Epidermal melanocyte (primary cell): ENCODE measurements around the gene PROC.

ENCODE experiments used
- DNase-seq: peaks from one replicate; pipeline ENCODE4 v3.0.0; 2011; ENCODE audit warnings: low spot score; ENCODE audit not compliant: insufficient read length

Gene PROC

DNA sequence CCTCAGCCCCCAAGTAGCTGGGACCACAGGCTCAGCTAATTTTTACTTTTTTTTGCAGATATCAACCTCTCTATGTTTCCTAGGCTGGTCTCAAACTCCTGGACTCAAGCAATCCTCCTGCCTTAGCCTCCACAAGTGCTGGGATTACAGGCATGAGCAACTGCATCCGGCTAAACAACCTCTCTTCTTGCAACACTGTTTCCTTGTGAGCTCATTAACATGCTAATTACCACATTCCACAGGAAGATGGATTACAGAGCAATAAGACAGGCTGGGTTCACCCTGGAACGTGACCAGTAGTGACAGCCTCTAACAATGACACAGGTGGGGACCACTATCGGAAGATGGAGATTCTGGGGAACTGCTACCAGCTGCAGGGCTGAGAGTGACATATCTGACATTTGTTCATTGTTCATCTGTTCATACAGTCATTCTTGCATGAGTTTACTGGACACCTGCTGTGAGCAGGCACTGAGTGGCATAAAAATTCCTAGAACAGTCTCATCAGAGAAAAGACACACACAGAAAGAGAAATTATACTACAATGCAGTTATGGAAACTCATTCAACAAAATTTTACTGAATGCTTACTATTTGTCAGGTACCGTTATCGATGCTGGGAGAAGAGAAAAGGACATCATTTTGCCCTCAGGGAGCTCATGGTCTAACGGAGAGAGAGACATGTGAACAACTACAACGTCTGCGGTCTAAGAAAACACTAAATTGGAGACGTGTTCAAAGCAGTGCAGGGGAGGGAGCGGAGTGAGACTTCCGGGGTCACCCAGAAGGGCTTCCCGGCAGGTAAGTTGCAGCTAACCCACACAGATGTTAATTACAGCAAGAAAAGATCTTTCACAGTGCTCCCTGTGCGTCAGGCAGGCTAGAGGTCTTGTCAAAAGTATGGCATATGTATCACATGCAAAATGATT, 37.6 kb downstream of the PROC start:
- no peak for DNase-seq

DNA sequence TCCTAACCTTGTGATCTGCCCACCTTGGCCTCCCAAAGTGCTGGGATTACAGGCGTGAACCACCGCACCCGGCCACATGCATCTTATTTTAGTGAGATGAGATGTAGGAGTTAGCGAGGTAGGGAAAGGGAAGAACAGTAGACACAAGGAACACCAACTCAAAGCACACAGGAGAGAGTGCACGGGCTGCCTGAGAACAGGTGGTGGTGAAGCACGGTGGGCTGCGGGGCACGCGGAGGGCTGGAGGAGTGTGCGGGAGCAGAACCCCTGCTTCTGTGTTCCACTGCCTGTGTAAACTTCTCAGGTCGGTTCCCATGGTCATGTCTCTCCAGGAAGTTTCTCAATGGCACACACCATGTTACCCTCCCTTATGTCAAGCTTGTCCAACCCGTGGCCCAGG, 38.7 kb downstream of the PROC start:
- no peak for DNase-seq

GRCh38 chr2:127462461-127462860, 44.2 kb downstream of the PROC start:
- DNase-seq: no peak

DNA sequence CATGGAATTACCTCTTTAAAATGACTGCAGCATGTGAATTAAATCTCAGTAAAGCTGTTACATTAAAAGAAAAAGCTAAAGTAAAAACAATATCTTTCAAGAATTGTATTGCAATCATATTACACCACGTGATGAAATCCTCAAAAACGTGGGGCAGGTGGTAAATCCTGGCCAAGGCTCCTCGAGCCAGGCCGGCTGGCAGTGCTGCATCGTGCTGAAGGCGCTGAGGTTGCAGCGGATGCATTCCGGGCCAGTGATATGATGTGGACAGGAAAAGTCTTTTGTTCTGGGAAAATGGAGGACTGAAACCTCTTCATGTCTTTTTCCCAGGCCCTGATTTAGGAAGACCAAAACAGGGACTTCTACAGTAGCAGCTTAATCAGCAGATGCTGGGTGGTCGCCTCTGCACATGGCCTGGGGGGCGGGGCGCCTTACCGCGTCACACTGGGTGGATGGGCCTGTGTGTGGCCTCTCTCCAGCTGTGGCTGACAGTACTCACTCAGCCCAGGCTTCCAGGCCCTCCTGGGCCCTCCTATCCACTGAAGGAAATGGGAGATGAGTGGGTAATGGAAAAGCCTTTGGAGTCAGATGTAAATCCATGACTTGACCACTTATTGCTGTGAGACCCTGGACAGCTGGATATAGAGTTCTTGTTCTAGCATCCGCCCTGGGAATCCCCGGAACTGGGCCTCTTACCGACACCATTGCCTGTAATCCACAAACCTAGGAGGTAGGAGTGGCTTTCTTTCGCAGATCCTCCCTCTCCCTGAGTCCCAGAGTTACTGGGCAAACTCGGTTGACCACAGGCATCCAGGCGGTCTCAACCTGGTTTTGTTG, 45.1 kb downstream of the PROC start:
- no peak for DNase-seq

DNA sequence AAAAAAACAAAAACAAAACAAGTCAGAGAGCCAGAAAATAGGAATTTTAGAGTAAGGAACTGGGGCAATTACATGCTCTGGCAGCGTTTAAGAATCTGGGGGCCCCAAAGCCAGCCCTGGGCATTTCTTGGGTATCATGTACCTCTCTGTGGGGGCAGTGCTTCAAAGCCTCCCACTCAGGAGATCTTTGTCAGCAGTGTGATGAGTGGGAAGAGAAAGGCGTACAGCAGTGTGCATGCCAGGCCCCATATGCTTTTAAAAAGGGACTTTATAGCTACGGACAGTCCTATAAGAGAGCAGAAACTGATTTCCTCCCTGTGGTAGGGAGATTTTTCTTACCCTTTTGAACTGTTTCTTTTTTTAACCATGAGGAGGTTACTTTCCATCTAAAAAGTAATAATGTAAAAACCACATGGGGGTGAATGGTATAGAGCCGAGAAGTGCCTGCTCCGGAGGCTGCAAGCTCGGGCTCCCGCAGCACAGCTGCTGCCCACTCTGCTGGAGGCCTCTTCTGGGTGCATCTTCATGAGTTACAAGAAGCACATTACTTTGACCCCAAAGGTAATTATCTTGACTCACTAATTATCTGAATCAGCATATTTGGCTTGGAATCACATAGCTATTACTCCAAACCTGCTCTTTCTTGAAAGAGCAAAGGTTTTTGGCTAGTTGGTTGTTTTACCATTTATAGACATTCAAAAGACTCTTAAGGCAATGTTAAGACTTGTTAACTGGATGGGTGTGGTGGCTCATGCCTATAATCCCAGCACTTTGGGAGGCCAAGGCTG, 46.4 kb downstream of the PROC start:
- no peak for DNase-seq

GRCh38 chr2:127465258-127465657, 47.0 kb downstream of the PROC start:
- DNase-seq: no peak

- no peak for DNase-seq
Measured at GRCh38 chr2:127469051-127469450, 50.8 kb downstream of the PROC start.

- DNase-seq: no peak
Measured at GRCh38 chr2:127469974-127470373, 51.7 kb downstream of the PROC start.

GRCh38 chr2:127471286-127471988, 53.2 kb downstream of the PROC start:
- DNase-seq: no peak

- no peak for DNase-seq
Measured at GRCh38 chr2:127472268-127472667, 54.0 kb downstream of the PROC start.

DNA sequence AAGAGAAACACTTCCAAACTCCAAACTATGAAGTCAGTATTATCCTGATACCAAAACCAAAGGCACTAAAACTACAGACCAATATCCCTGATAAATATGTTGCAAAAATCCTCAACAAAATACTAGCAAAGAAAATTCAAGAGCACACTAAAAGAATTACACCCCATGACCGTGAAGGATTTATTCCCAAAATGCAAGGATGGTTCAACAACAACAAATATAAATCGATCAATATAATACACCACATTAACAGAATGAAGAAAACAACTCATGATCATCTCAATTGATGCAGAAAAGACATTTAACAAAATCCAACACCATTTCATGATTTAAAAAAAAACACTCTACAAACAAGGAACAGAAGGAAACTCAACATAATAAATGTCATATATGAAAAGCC, 57.6 kb downstream of the PROC start:
- DNase-seq: no peak
